ENCODE data around the gene OSBPL2.

Gene OSBPL2

DNA sequence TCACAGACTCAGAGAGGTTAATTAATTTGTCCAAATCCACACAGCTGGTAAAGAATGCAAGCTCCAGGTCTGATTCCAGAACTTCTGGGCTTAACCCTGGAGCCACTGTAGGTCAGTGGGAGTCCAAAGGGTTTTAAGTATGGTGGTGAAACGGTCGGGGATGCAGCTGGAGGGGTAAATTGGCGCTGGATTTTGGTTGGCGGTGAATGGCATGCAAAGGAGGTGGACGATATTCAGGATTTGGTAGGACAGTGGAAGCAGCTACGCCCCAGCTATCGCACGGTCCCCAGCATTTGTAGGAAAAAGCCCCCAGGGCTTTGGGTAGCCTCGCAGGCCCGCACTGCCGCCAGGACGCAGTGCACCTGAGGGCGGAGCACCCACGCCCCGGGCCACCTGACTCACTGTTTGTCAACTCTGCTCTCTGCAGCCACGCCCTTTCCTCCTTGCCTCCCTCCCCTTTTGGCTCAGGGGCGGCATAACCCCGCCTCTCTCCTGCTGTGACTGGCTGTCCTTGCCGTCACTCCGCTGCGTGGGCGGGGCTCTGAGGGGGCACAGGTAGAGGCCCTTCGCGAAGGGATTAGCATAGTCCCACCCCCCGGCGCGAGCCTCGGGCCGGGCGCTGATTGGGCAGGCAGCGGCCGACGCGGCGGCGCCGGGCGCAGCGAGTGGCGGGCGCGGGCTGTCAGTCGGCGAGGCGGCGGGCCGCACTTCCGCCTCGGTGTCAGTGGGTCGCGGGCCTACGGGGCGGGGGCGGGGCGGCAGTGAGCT, at the start of gene OSBPL2 (continued):
- TF ChIP-seq, protein P1, sequence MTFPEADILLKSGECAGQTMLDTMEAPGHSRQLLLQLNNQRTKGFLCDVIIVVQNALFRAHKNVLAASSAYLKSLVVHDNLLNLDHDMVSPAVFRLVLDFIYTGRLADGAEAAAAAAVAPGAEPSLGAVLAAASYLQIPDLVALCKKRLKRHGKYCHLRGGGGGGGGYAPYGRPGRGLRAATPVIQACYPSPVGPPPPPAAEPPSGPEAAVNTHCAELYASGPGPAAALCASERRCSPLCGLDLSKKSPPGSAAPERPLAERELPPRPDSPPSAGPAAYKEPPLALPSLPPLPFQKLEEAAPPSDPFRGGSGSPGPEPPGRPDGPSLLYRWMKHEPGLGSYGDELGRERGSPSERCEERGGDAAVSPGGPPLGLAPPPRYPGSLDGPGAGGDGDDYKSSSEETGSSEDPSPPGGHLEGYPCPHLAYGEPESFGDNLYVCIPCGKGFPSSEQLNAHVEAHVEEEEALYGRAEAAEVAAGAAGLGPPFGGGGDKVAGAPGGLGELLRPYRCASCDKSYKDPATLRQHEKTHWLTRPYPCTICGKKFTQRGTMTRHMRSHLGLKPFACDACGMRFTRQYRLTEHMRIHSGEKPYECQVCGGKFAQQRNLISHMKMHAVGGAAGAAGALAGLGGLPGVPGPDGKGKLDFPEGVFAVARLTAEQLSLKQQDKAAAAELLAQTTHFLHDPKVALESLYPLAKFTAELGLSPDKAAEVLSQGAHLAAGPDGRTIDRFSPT (tag by site-specific recombination; IDR thresholded peaks at IDR 0.05), result peak; percentile 65; the same call in 1 of the 2 replicates
- TF ChIP-seq GLI2 (tag by site-specific recombination; IDR thresholded peaks at IDR 0.05; ENCODE audit: borderline replicate concordance, low read depth), result no peak
- TF ChIP-seq ZNF211 (tag by site-specific recombination; IDR thresholded peaks at IDR 0.05; ENCODE audit: low read depth), result no peak
- TF ChIP-seq ZNF830 (tag by site-specific recombination; IDR thresholded peaks at IDR 0.05; ENCODE audit: low read depth), result no peak
- TF ChIP-seq WT1 (tag by site-specific recombination; IDR thresholded peaks at IDR 0.05), result no peak
- no peak for TF ChIP-seq HOXA7 (CRISPR knock-in tag; IDR thresholded peaks at IDR 0.05; ENCODE audit: borderline replicate concordance)
- TF ChIP-seq ZNF184 (tag by site-specific recombination; IDR thresholded peaks at IDR 0.05), result no peak
- TF ChIP-seq ZNF10 (tag by site-specific recombination; IDR thresholded peaks at IDR 0.05), result no peak
- TF ChIP-seq ZNF660 (tag by site-specific recombination; IDR thresholded peaks at IDR 0.05), result no peak

DNA sequence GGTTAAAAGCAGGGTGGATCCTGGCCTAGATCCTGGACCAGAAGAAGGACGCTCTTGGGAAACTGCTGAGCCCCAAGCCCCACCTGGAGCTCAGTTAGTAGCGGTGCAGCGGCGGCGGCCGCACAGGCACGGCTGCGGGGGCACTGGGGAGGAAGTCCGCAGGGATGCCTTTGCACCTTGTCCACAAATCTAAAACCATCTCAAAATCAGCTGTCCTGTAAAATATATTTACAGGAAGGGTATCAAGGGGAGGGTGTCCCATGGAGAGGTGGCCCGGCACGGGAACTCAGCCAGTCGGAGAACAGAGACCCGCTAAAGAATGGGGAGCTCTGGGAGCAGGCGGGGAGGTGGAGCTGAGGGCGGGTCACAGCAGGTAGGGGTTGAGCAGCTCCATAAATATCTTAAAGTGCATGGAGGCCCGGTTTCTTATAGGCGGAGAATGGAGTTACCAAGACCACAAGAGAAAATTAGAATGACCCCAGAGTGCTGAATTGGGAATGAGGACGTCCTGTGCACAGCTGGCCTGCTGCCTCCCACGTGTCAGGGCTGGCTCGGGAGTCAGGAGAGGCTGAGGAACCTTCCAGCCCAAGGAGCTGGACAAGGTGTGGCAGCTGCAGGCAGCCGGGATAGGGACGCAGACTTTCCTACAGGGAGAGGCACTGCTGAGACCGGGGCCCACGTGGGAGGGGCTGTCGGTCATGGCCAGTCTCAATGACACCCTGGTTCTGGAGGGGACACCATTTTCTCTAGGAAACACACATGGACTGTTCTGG, 47.5 kb upstream of the OSBPL2 start:
- H3K4me1 ChIP-seq (ENCODE audit: control insufficient read depth, insufficient read depth, low read length), result no peaks in the 10 kb centered on the region
- POLR2A ChIA-PET, result interaction anchor here (0.6 kb wide), 1 partner anchor 24 kb away, joined by 6 read pairs; no protein-coding TSS in a partner anchor
- no peak overlapping the region for H3K27ac ChIP-seq (ENCODE audit: extremely low read depth, low read depth, low read length)
- H3K36me3 ChIP-seq (ENCODE audit: control insufficient read depth in 2 of 2, insufficient read depth in 1 of 2, low read length in 2 of 2), result peaks cover 19 to 51% of the 10 kb centered on the region in 2 experiments
- no peaks in the 10 kb centered on the region for H3K9me3 ChIP-seq (ENCODE audit: control insufficient read depth, insufficient read depth, low read depth, low read length)
- CTCF ChIA-PET, result no interaction called here
- no peak overlapping the region for H3K4me3 ChIP-seq (ENCODE audit: low read depth, low read length)
- TF ChIP-seq, protein P2, sequence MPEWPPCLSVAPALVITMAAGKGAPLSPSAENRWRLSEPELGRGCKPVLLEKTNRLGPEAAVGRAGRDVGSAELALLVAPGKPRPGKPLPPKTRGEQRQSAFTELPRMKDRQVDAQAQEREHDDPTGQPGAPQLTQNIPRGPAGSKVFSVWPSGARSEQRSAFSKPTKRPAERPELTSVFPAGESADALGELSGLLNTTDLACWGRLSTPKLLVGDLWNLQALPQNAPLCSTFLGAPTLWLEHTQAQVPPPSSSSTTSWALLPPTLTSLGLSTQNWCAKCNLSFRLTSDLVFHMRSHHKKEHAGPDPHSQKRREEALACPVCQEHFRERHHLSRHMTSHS (tag by site-specific recombination; IDR thresholded peaks at IDR 0.05), result no peak
- no peak for TF ChIP-seq SP3 (tag by site-specific recombination; IDR thresholded peaks at IDR 0.05)
- TF ChIP-seq ZNF174 (tag by site-specific recombination; IDR thresholded peaks at IDR 0.05), result no peak
- no peak for TF ChIP-seq OSR2 (tag by site-specific recombination; IDR thresholded peaks at IDR 0.05)
- TF ChIP-seq ZNF76 (tag by site-specific recombination; IDR thresholded peaks at IDR 0.05; ENCODE audit: borderline replicate concordance, low read depth), result no peak
- TF ChIP-seq ZNF292 (tag by site-specific recombination; IDR thresholded peaks at IDR 0.05; ENCODE audit: borderline replicate concordance, low read depth), result no peak
- no peak for TF ChIP-seq BCL11B (tag by site-specific recombination; IDR thresholded peaks at IDR 0.05; ENCODE audit: low read depth)
- no peak for TF ChIP-seq GLI4 (tag by site-specific recombination; IDR thresholded peaks at IDR 0.05)
- TF ChIP-seq, protein P3, sequence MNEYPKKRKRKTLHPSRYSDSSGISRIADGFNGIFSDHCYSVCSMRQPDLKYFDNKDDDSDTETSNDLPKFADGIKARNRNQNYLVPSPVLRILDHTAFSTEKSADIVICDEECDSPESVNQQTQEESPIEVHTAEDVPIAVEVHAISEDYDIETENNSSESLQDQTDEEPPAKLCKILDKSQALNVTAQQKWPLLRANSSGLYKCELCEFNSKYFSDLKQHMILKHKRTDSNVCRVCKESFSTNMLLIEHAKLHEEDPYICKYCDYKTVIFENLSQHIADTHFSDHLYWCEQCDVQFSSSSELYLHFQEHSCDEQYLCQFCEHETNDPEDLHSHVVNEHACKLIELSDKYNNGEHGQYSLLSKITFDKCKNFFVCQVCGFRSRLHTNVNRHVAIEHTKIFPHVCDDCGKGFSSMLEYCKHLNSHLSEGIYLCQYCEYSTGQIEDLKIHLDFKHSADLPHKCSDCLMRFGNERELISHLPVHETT (tag by site-specific recombination; IDR thresholded peaks at IDR 0.05), result no peak
- TF ChIP-seq YY1 (tag by site-specific recombination; IDR thresholded peaks at IDR 0.05), result no peak
- no peak for TF ChIP-seq GFI1B (tag by site-specific recombination; IDR thresholded peaks at IDR 0.05)
- no peak for TF ChIP-seq ZFP41 (tag by site-specific recombination; IDR thresholded peaks at IDR 0.05; ENCODE audit: borderline replicate concordance)
- TF ChIP-seq, protein P4, sequence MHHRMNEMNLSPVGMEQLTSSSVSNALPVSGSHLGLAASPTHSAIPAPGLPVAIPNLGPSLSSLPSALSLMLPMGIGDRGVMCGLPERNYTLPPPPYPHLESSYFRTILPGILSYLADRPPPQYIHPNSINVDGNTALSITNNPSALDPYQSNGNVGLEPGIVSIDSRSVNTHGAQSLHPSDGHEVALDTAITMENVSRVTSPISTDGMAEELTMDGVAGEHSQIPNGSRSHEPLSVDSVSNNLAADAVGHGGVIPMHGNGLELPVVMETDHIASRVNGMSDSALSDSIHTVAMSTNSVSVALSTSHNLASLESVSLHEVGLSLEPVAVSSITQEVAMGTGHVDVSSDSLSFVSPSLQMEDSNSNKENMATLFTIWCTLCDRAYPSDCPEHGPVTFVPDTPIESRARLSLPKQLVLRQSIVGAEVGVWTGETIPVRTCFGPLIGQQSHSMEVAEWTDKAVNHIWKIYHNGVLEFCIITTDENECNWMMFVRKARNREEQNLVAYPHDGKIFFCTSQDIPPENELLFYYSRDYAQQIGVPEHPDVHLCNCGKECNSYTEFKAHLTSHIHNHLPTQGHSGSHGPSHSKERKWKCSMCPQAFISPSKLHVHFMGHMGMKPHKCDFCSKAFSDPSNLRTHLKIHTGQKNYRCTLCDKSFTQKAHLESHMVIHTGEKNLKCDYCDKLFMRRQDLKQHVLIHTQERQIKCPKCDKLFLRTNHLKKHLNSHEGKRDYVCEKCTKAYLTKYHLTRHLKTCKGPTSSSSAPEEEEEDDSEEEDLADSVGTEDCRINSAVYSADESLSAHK (tag by site-specific recombination; IDR thresholded peaks at IDR 0.05), result no peak
- no peak for TF ChIP-seq ZNF211 (tag by site-specific recombination; IDR thresholded peaks at IDR 0.05; ENCODE audit: low read depth)
- TF ChIP-seq, protein P5, sequence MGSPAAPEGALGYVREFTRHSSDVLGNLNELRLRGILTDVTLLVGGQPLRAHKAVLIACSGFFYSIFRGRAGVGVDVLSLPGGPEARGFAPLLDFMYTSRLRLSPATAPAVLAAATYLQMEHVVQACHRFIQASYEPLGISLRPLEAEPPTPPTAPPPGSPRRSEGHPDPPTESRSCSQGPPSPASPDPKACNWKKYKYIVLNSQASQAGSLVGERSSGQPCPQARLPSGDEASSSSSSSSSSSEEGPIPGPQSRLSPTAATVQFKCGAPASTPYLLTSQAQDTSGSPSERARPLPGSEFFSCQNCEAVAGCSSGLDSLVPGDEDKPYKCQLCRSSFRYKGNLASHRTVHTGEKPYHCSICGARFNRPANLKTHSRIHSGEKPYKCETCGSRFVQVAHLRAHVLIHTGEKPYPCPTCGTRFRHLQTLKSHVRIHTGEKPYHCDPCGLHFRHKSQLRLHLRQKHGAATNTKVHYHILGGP (tag by site-specific recombination; IDR thresholded peaks at IDR 0.05), result no peak
- TF ChIP-seq, protein P6, sequence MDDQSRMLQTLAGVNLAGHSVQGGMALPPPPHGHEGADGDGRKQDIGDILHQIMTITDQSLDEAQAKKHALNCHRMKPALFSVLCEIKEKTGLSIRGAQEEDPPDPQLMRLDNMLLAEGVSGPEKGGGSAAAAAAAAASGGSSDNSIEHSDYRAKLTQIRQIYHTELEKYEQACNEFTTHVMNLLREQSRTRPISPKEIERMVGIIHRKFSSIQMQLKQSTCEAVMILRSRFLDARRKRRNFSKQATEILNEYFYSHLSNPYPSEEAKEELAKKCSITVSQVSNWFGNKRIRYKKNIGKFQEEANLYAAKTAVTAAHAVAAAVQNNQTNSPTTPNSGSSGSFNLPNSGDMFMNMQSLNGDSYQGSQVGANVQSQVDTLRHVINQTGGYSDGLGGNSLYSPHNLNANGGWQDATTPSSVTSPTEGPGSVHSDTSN (CRISPR knock-in tag; IDR thresholded peaks at IDR 0.05), result no peak
- TF ChIP-seq ZFP69B (tag by site-specific recombination; IDR thresholded peaks at IDR 0.05), result no peak
- no peak for TF ChIP-seq KLF16 (tag by site-specific recombination; IDR thresholded peaks at IDR 0.05)

Measured in HEK293 (cell line).